ENCODE results near the gene TPM4. TPM values are rescaled to one million over a fixed set of nuclear protein-coding genes. Genes with fewer than 3 reads are reported as not detected.

Gene TPM4
- total RNA-seq, 4 donors from 2014 or later: 101 to 296 (median 151) TPM

GRCh38 chr19:16034958-16035560 lies 41.2 kb upstream of the TPM4 start:
- Histone ChIP-seq H3K27me3 (no peaks in the 10 kb centered on the region), H3K4me1 (no peaks in the 10 kb centered on the region), H3K36me3 (no peaks in the 10 kb centered on the region), H3K27ac (no peak overlapping the region), H3K9me3 (no peaks in the 10 kb centered on the region), H3K4me3 (replicated peaks in 1 of 3) (no peak overlapping the region)
- 75 to 82% methylated on average over 15 to 17 of the region's 17 CpGs for WGBS, 2 donors
- DNase-seq: no peak
- no peak for TF ChIP-seq POLR2A (IDR thresholded peaks at IDR 0.05)
- TF ChIP-seq CTCF (IDR thresholded peaks at IDR 0.05): no peak
- intact Hi-C loops (cut with DNase I): no loop called here

GRCh38 chr19:16035601-16036297 lies 40.5 kb upstream of the TPM4 start:
- H3K4me1 ChIP-seq: no peaks in the 10 kb centered on the region
- DNase-seq: no peak
- no peak for TF ChIP-seq POLR2A (IDR thresholded peaks at IDR 0.05)
- no peak for TF ChIP-seq CTCF (IDR thresholded peaks at IDR 0.05)
- 77 to 80% methylated on average over 1 to 27 of the region's 28 CpGs for WGBS, 2 donors
- H3K4me3 ChIP-seq (replicated peaks in 1 of 3): no peak overlapping the region
- intact Hi-C loops (cut with DNase I): no loop called here
- no peaks in the 10 kb centered on the region for H3K9me3 ChIP-seq
- H3K27ac ChIP-seq: no peak overlapping the region
- no peaks in the 10 kb centered on the region for H3K36me3 ChIP-seq
- no peaks in the 10 kb centered on the region for H3K27me3 ChIP-seq

- DNase-seq: no peak
- Histone ChIP-seq H3K27ac (no peak overlapping the region), H3K4me1 (no peaks in the 10 kb centered on the region), H3K9me3 (no peaks in the 10 kb centered on the region), H3K36me3 (no peaks in the 10 kb centered on the region), H3K4me3 (replicated peaks in 1 of 3) (no peak overlapping the region), H3K27me3 (no peaks in the 10 kb centered on the region)
- intact Hi-C loops (cut with DNase I): no loop called here
- TF ChIP-seq POLR2A (IDR thresholded peaks at IDR 0.05): no peak
- TF ChIP-seq CTCF (IDR thresholded peaks at IDR 0.05): no peak
- WGBS, 2 donors: 73 to 84% methylated on average over 2 to 8 of the region's 10 CpGs
These were observed 39.8 kb upstream of the TPM4 start for GRCh38 chr19:16036397-16036925.

DNA sequence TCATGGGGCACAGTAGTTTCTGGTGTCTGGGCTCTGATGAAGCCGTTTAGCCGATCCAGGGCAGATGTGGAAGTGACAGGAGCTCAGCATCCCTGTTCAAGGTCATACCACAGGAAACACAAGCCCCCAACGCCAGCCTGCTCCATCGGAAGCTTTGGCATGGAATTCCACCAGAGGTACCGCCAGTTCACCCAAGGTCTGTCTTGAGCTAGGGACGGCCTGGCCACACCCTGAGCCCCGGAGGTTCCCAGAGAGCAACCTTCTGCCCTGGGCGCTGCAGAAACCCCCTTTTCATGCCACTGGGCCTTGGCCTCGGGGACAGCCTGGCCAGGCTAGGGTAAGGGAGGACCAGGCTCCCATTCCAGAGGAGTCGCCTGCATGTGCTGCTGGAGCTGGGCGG lies 39.4 kb upstream of the TPM4 start:
- no peak overlapping the region for H3K27ac ChIP-seq
- H3K4me1 ChIP-seq: no peaks in the 10 kb centered on the region
- no peaks in the 10 kb centered on the region for H3K36me3 ChIP-seq
- TF ChIP-seq CTCF (IDR thresholded peaks at IDR 0.05) (no peak), POLR2A (IDR thresholded peaks at IDR 0.05) (no peak)
- no peak overlapping the region for H3K4me3 ChIP-seq (replicated peaks in 1 of 3)
- no peaks in the 10 kb centered on the region for H3K9me3 ChIP-seq
- no peaks in the 10 kb centered on the region for H3K27me3 ChIP-seq
- intact Hi-C loops (cut with DNase I): no loop called here
- 71 to 79% methylated on average over 5 to 9 of the region's 11 CpGs for WGBS, 2 donors
- DNase-seq: no peak

Data from thyroid gland (tissue), 4 donors.